GM12878 (cell line): ENCODE data around the gene DNAJC11. TPM values are rescaled to one million over a fixed set of nuclear protein-coding genes. Genes with fewer than 3 reads are reported as not detected.

ENCODE experiments used
- ATAC-seq: fragments of 200-7000 bp; cut with Tn5 transposase; 3 replicates; pipeline ENCODE4 v1.9.1; 2020; ENCODE audit warnings: mild to moderate bottlenecking, moderate library complexity
- BruUV-seq: library from RNA; stranded (reverse); fragments of 400-500 nt; replicated peaks from 2 replicates; lab custom pipeline; 2021; lab: Mats Ljungman, UMichigan
- CTCF ChIA-PET: fragments of 300-600 bp; sonication (Branson Sonifier 250); formaldehyde crosslinking; extraction: SDS; loops from one replicate; lab custom pipeline; 2021; ENCODE audit warnings: inconsistent platforms; lab: Yijun Ruan, JAX
- POLR2A ChIA-PET: fragments of 350-600 bp; formaldehyde crosslinking; extraction: SDS; loops from one replicate; lab custom pipeline; 2021; ENCODE audit warnings: inconsistent platforms; lab: Charles Lee
- RAD21 ChIA-PET: fragments of 300-600 bp; sonication (Branson Sonifier 250); formaldehyde crosslinking; loops from one replicate; lab custom pipeline; 2023; ENCODE audit warnings: antibody characterized with exemption; ENCODE audit not compliant: unreplicated experiment; lab: Charles Lee
- SMC1A ChIA-PET: fragments of 300-600 bp; sonication (Branson Sonifier 250); formaldehyde crosslinking; loops from one replicate; lab custom pipeline; 2023; ENCODE audit not compliant: unreplicated experiment, uncharacterized antibody; lab: Charles Lee
- DNase-seq: peaks from one replicate; pipeline ENCODE4 v3.0.0-alpha.2; 2011; ENCODE audit warnings: low read depth, low spot score
- FAIRE-seq: peaks from 3 replicates; lab custom pipeline; 2011; peaks lifted over from hg19 to GRCh38; lab: Jason Lieb, UNC
- H2AFZ ChIP-seq: 2 replicates; pipeline ENCODE4 v1.6.0; 2011; ENCODE audit warnings: low read depth, low read length, control low read depth; ENCODE audit not compliant: control insufficient read depth
- H3K27ac ChIP-seq: 2 replicates; pipeline ENCODE4 v1.5.1; 2011; ENCODE audit warnings: control low read depth; ENCODE audit not compliant: control insufficient read depth, insufficient read depth
- H3K27me3 ChIP-seq, 2 experiments: replicated peaks in 1 of 2; 2 replicates each; pipeline versions ENCODE4 v1.6.0 to v1.6.1; 2011; ENCODE audit warnings: low read length in 1 of 2; ENCODE audit not compliant: control insufficient read depth in 2 of 2, insufficient read depth in 2 of 2
- H3K36me3 ChIP-seq, 2 experiments: 2 replicates each; pipeline ENCODE4 v1.5.1; 2011; ENCODE audit warnings: low read length in 1 of 2; ENCODE audit not compliant: control insufficient read depth in 2 of 2, insufficient read depth in 2 of 2
- H3K4me1 ChIP-seq: 2 replicates; pipeline ENCODE4 v1.6.1; 2011; ENCODE audit warnings: mild to moderate bottlenecking, low read length, moderate library complexity, mixed read lengths; ENCODE audit not compliant: control insufficient read depth, insufficient read depth
- H3K4me2 ChIP-seq: 2 replicates; pipeline ENCODE4 v1.6.0; 2011; ENCODE audit warnings: control low read depth; ENCODE audit not compliant: control insufficient read depth, insufficient read depth
- H3K4me3 ChIP-seq: fragments of 200-600 bp; sonication (generic); 2 replicates; pipeline ENCODE4 v1.5.1; 2016
- H3K79me2 ChIP-seq: 2 replicates; pipeline ENCODE4 v1.6.0; 2011; ENCODE audit warnings: low read length; ENCODE audit not compliant: control insufficient read depth, insufficient read depth
- H3K9ac ChIP-seq: 2 replicates; pipeline ENCODE4 v1.8.0; 2011; ENCODE audit warnings: low read length, control low read depth, mixed read lengths; ENCODE audit not compliant: control insufficient read depth, insufficient read depth
- H3K9me3 ChIP-seq: replicated peaks from 3 replicates; pipeline ENCODE4 v1.5.1; 2011; ENCODE audit warnings: mild to moderate bottlenecking, low read length; ENCODE audit not compliant: control insufficient read depth, insufficient read depth
- H4K20me1 ChIP-seq: 2 replicates; pipeline ENCODE4 v1.6.0; 2011; ENCODE audit not compliant: control insufficient read depth, insufficient read depth
- BRCA1 ChIP-seq: IDR thresholded peaks from 2 replicates; pipeline ENCODE4 v1.6.1; 2011; ENCODE audit warnings: low read depth, low read length, improper control_type of control experiment
- GABPA ChIP-seq: IDR thresholded peaks from 2 replicates; pipeline ENCODE4 v1.6.1; 2014; ENCODE audit warnings: antibody characterized with exemption, low read depth, mild to moderate bottlenecking, inconsistent platforms
- JUND ChIP-seq: IDR thresholded peaks from 2 replicates; pipeline ENCODE4 v1.6.1; 2012; ENCODE audit warnings: low read depth, mild to moderate bottlenecking, low read length, improper control_type of control experiment, moderate library complexity
- KDM1A ChIP-seq: fragments of 200-600 bp; sonication (generic); IDR thresholded peaks from 2 replicates; pipeline ENCODE4 v1.6.1; 2016; ENCODE audit warnings: borderline replicate concordance
- KLF5 ChIP-seq: fragments of 450-650 bp; IDR thresholded peaks from 2 replicates; pipeline ENCODE4 v1.6.1; 2014; ENCODE audit warnings: mild to moderate bottlenecking; ENCODE audit not compliant: partially characterized antibody
- NFXL1 ChIP-seq: fragments of 450-650 bp; IDR thresholded peaks from 2 replicates; pipeline ENCODE4 v1.6.1; 2017; ENCODE audit warnings: antibody characterized with exemption, mild to moderate bottlenecking, borderline replicate concordance
- RB1 ChIP-seq: fragments of 450-650 bp; formaldehyde crosslinking; IDR thresholded peaks from 2 replicates; pipeline ENCODE4 v1.6.1; 2017; ENCODE audit warnings: mild to moderate bottlenecking, borderline replicate concordance
- SMAD5 ChIP-seq: IDR thresholded peaks from 2 replicates; pipeline ENCODE4 v1.6.1; 2016; ENCODE audit warnings: antibody characterized with exemption, low read depth
- SMARCA5 ChIP-seq: fragments of 450-650 bp; IDR thresholded peaks from 2 replicates; pipeline ENCODE4 v1.6.1; 2017; ENCODE audit warnings: mild to moderate bottlenecking
- SPI1 ChIP-seq: IDR thresholded peaks from 2 replicates; pipeline ENCODE4 v1.6.1; 2011; ENCODE audit warnings: low read depth, mild to moderate bottlenecking, low read length, moderate library complexity, borderline replicate concordance; ENCODE audit not compliant: insufficient read depth
- SRF ChIP-seq, 2 experiments: IDR thresholded peaks; 2 replicates each; pipeline ENCODE4 v1.6.1; 2011; ENCODE audit warnings: low read depth in 2 of 2, low read length in 2 of 2, mild to moderate bottlenecking in 1 of 2, moderate library complexity in 1 of 2
- YY1 ChIP-seq: IDR thresholded peaks from 2 replicates; pipeline ENCODE4 v1.6.1; 2011; ENCODE audit warnings: low read depth, mild to moderate bottlenecking, low read length
- ZNF24 ChIP-seq: fragments of 450-650 bp; IDR thresholded peaks from 2 replicates; pipeline ENCODE4 v1.6.1; 2017; ENCODE audit warnings: antibody characterized with exemption, mild to moderate bottlenecking
- ZZZ3 ChIP-seq: IDR thresholded peaks from 2 replicates; pipeline ENCODE4 v1.6.1; 2011; ENCODE audit warnings: low read depth; ENCODE audit not compliant: control insufficient read depth, insufficient read length
- WGBS: methylation state at CpG from one replicate; pipeline ENCODE4 v1.1.6; 2016; ENCODE audit warnings: low lambda C conversion rate; ENCODE audit not compliant: insufficient replicate concordance, insufficient coverage; ENCODE audit errors: missing lambda C conversion rate; 5-methylcytosine and 5-hydroxymethylcytosine counted together
- in situ Hi-C: fragments of 300-500 bp; cut with MboI; formaldehyde crosslinking; loops from 9 replicates; pipeline ENCODE4 v1.14.3; 2018; ENCODE audit warnings: mixed read lengths
- intact Hi-C: fragments of 100-400 bp; cut with micrococcal nuclease; formaldehyde crosslinking; loops from one replicate; pipeline ENCODE4 v1.14.2; 2022; ENCODE audit not compliant: unreplicated experiment
- polyA plus RNA-seq, 11 experiments: library from polyadenylated mRNA; depleted of rRNA in 4 of 11; unstranded in 6 of 11; stranded (reverse) in 5 of 11; fragments of >200 nt; fragmentation: Nextera tagmentation in 4 of 11; fragmentation: Illumina TruSeq in 1 of 11; extraction: Ambion mirVana in 4 of 11; extraction: Trizol in 1 of 11; gene quantifications; 1 replicate in 1 of 11; 2 replicates in 10 of 11; pipeline versions ENCODE4 v1.2.1 to v1.2.3, GENCODE V29; 2011 to 2016; ENCODE audit warnings: inconsistent platforms in 2 of 11, missing spikeins in 2 of 11, low read depth in 1 of 11
- total RNA-seq, 4 experiments: library from RNA; depleted of rRNA in 3 of 4; stranded (reverse); fragments of >200 nt in 3 of 4; fragmentation: Illumina TruSeq in 1 of 4; extraction: Trizol in 1 of 4; gene quantifications; 2 replicates each; pipeline versions ENCODE4 v1.2.1 to v1.2.3, GENCODE V29; 2013 to 2021
- TF ChIP-seq, protein P1 (sequence below): IDR thresholded peaks from 2 replicates; pipeline ENCODE4 v1.6.1; 2011; ENCODE audit warnings: low read depth, low read length, improper control_type of control experiment, borderline replicate concordance
- TF ChIP-seq, protein P2 (sequence below): fragments of 150-350 bp; IDR thresholded peaks from 2 replicates; pipeline ENCODE4 v1.6.1; 2014; ENCODE audit warnings: mild to moderate bottlenecking, low read depth, low read length
- TF ChIP-seq, protein P3 (sequence below): fragments of 450-650 bp; formaldehyde crosslinking; IDR thresholded peaks from 2 replicates; pipeline ENCODE4 v1.4.0; 2022; ENCODE audit warnings: mild to moderate bottlenecking, moderate library complexity

The DNAJC11 gene
- total and polyA plus RNA-seq, 10 of the 15 experiments (the other 5 are each of a cell fraction or from before 2014, with no cell fraction given) = 5.0 to 58.8 (median 39.5) TPM

DNA sequence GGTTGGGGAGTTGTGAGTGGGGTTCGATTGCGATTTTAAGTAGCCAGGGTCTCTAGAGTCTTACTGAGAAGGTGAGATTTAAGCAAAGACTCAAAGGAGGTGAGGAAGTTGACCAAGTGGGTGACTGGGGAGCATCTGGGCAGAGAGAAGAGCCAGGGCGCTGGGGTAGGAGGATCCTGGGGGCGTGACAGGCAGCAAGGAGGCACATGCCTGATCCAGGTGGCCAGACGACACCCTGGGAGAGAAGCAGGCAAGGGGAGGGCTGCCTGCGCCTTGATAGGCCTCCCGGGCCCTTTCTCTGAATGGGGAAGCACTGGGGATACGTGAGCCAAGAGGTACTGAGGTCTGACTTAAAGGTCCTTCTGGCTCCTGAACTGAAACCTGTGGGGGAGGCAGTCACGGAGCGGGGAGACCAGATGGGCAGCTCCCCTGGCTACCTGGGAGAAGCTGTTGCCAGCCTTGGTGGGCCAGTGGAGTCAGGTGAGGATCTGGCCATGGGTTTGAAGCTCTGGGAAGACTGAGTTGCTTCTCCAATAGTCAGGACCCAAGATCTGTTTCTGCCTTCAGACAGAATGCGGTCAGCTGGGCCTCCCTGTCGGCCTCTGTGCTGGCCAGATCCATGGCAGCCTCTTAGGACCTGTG, 116.4 kb downstream of the DNAJC11 start:
- no peak overlapping the region for H3K9ac ChIP-seq
- H3K4me2 ChIP-seq = no peak overlapping the region
- TF ChIP-seq ZZZ3 (no peak), KLF5 (no peak), SMARCA5 (no peak), KDM1A (no peak), JUND (no peak), RB1 (no peak), SRF (IDR thresholded peaks at IDR 0.05; ENCODE audit: low read depth in 2 of 2, low read length in 2 of 2) (no peak), ZNF24 (no peak), BRCA1 (no peak), YY1 (no peak), SPI1 (no peak), SMAD5 (no peak), GABPA (no peak), NFXL1 (no peak)
- TF ChIP-seq, protein P1, sequence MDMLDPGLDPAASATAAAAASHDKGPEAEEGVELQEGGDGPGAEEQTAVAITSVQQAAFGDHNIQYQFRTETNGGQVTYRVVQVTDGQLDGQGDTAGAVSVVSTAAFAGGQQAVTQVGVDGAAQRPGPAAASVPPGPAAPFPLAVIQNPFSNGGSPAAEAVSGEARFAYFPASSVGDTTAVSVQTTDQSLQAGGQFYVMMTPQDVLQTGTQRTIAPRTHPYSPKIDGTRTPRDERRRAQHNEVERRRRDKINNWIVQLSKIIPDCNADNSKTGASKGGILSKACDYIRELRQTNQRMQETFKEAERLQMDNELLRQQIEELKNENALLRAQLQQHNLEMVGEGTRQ = no peak
- TF ChIP-seq, protein P2, sequence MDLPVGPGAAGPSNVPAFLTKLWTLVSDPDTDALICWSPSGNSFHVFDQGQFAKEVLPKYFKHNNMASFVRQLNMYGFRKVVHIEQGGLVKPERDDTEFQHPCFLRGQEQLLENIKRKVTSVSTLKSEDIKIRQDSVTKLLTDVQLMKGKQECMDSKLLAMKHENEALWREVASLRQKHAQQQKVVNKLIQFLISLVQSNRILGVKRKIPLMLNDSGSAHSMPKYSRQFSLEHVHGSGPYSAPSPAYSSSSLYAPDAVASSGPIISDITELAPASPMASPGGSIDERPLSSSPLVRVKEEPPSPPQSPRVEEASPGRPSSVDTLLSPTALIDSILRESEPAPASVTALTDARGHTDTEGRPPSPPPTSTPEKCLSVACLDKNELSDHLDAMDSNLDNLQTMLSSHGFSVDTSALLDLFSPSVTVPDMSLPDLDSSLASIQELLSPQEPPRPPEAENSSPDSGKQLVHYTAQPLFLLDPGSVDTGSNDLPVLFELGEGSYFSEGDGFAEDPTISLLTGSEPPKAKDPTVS = no peak
- TF ChIP-seq, protein P3, sequence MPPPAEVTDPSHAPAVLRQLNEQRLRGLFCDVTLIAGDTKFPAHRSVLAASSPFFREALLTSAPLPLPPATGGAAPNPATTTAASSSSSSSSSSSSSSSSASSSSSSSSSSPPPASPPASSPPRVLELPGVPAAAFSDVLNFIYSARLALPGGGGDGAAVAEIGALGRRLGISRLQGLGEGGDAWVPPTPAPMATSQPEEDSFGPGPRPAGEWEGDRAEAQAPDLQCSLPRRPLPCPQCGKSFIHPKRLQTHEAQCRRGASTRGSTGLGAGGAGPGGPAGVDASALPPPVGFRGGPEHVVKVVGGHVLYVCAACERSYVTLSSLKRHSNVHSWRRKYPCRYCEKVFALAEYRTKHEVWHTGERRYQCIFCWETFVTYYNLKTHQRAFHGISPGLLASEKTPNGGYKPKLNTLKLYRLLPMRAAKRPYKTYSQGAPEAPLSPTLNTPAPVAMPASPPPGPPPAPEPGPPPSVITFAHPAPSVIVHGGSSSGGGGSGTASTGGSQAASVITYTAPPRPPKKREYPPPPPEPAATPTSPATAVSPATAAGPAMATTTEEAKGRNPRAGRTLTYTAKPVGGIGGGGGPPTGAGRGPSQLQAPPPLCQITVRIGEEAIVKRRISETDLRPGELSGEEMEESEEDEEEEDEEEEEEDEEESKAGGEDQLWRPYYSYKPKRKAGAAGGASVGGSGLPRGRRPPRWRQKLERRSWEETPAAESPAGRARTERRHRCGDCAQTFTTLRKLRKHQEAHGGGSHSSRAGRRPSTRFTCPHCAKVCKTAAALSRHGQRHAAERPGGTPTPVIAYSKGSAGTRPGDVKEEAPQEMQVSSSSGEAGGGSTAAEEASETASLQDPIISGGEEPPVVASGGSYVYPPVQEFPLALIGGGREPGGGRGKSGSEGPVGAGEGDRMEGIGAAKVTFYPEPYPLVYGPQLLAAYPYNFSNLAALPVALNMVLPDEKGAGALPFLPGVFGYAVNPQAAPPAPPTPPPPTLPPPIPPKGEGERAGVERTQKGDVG = no peak
- WGBS = 76% methylated on average over 12 of the region's 12 CpGs
- POLR2A ChIA-PET = no interaction called here
- no TSS peak for BruUV-seq
- in situ Hi-C loops (no loop called here), intact Hi-C loops (no loop called here)
- no peak overlapping the region for H3K27ac ChIP-seq
- no peaks in the 10 kb centered on the region for H3K27me3 ChIP-seq
- SMC1A ChIA-PET = no interaction called here
- no peaks in the 10 kb centered on the region for H4K20me1 ChIP-seq
- H3K36me3 ChIP-seq = peaks cover 7 to 10% of the 10 kb centered on the region in 2 experiments; a peak in 3 of 4 replicates
- no peak for FAIRE-seq
- no peak overlapping the region for H3K4me3 ChIP-seq
- ATAC-seq = no peak
- no peak overlapping the region for H2AFZ ChIP-seq
- peaks cover 18% of the 10 kb centered on the region for H3K79me2 ChIP-seq
- CTCF ChIA-PET = interaction anchor here (0.6 to 1.2 kb wide), 2 partner anchors 15 to 24 kb away, joined by 3 read pairs; no protein-coding TSS in a partner anchor
- peaks cover 9% of the 10 kb centered on the region for H3K4me1 ChIP-seq
- no peaks in the 10 kb centered on the region for H3K9me3 ChIP-seq
- DNase-seq = no peak
- RAD21 ChIA-PET = no interaction called here
